ENCODE data around the gene NCAM2.

The NCAM2 gene

GRCh38 chr21:21481239-21481638, 483.0 kb downstream of the NCAM2 start:
- DNase-seq, result no peak

GRCh38 chr21:21508859-21509258, 510.6 kb downstream of the NCAM2 start:
- no peak for DNase-seq

- DNase-seq, result no peak
Observed at GRCh38 chr21:21530680-21531079, 532.5 kb downstream of the NCAM2 start.

GRCh38 chr21:21547368-21547953, 549.3 kb downstream of the NCAM2 start:
- DNase-seq, result no peak

DNA sequence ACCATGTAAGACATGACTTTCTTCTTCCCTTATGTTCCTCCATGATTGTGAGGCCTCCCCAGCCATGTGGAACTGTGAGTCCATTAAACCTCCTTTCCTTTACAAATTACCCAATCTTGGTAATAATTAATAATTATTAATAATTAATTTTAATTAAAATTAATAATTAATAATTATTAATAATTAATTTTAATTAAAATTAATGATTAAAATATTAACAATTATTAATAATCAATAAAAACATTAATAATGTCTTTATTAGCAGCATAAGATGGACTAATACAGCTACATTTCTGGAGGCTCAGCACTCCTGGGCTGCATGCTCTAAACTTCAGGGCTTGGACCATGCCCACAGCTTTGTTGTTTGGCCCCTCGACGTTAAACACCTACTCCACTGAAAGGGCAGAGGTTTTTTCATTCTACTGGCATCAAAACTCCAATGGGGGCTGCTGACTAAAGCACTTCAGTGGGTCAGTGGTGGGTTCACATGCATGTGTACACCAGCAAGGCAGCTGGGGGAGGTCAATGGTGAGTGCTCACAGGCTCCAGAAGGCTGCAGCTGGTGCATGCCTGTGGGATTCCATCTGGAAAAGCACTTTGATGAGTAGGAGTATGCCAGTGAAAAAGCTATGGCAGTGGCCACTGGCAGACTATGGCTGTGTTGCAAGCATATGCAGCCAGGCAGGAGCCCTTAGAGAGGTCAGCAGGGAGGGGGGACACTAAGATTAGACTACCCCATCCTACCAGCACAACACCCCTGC, 561.3 kb downstream of the NCAM2 start:
- no peak for DNase-seq

Data from NCI-H2029 (cell line).